Nephron progenitor cell (in vitro differentiated cells): ENCODE measurements around the gene MAGI1.

Experiments used
- DNase-seq: peaks from one replicate; pipeline ENCODE4 v3.0.0; 2021
- H3K27ac Mint-ChIP-seq: 2 replicates; pipeline ENCODE4 v1.8.0; 2021; ENCODE audit warnings: mild to moderate bottlenecking, moderate library complexity, mixed read lengths
- H3K27me3 Mint-ChIP-seq: 2 replicates; pipeline ENCODE4 v1.8.0; 2021; ENCODE audit warnings: mild to moderate bottlenecking, low read depth, mixed read lengths; ENCODE audit not compliant: poor library complexity
- H3K36me3 Mint-ChIP-seq: 2 replicates; pipeline ENCODE4 v1.8.0; 2021; ENCODE audit warnings: low read depth, mixed read lengths
- H3K4me1 Mint-ChIP-seq: 2 replicates; pipeline ENCODE4 v1.8.0; 2021; ENCODE audit warnings: mixed read lengths
- H3K4me3 Mint-ChIP-seq: 2 replicates; pipeline ENCODE4 v1.8.0; 2021; ENCODE audit warnings: mild to moderate bottlenecking, moderate library complexity, mixed read lengths
- H3K9me3 Mint-ChIP-seq: 2 replicates; pipeline ENCODE4 v1.8.0; 2021; ENCODE audit warnings: mild to moderate bottlenecking, moderate library complexity, mixed read lengths
- CTCF ChIP-seq: fragments of 200-600 bp; sonication (generic); IDR thresholded peaks from 2 replicates; pipeline ENCODE4 v1.5.0; 2021; ENCODE audit warnings: antibody characterized with exemption

The MAGI1 gene

DNA sequence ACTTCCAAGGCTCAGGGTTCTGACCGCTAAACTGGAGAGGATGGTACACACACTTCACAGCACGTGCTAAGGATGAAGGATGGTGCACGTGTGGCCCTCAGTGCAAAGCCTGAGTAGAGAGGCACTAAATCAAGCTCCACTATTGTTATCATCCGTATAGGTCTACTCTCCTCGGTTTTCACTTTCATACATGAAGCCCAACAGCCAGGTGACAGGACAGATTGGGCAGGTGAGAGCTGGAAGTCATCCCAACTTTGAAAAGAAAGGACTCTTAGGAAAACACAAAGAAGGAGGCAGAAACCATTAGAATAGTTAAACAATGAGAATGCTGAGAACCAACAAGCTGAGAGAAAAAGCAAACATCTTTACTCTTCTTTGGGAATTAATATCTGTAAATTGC, 21.1 kb downstream of the MAGI1 start:
- Mint-ChIP-seq H3K36me3 (no peaks in the 10 kb centered on the region), H3K4me1 (peaks cover 71% of the 10 kb centered on the region), H3K27ac (peak overlapping the region; percentile 56), H3K27me3 (peaks cover 4% of the 10 kb centered on the region), H3K9me3 (no peaks in the 10 kb centered on the region), H3K4me3 (no peak overlapping the region)
- no peak for DNase-seq
- TF ChIP-seq CTCF: no peak

DNA sequence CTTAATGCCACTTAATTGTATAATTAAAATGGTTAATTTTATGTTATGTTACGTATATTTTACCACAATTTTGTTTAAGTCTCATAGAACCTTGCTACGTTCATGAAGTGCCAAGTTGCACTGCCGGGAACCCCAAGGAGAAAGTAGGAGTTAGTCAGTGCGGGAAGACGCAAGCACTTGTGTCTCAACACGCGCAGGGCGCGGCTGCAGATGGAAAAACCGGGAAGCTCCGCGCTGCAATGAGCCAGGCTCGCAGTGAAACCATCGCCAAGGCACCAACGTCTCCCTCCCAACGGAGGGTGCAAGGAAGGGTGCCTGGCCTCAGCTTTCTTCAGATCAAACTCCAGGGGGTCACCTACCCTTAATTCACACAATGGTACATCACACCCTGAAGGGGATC, 21.6 kb downstream of the MAGI1 start:
- no peak overlapping the region for H3K27ac Mint-ChIP-seq
- peaks cover 70% of the 10 kb centered on the region for H3K4me1 Mint-ChIP-seq
- no peak for TF ChIP-seq CTCF
- H3K9me3 Mint-ChIP-seq: no peaks in the 10 kb centered on the region
- no peaks in the 10 kb centered on the region for H3K36me3 Mint-ChIP-seq
- H3K4me3 Mint-ChIP-seq: no peak overlapping the region
- H3K27me3 Mint-ChIP-seq: peaks cover 4% of the 10 kb centered on the region
- no peak for DNase-seq

DNA sequence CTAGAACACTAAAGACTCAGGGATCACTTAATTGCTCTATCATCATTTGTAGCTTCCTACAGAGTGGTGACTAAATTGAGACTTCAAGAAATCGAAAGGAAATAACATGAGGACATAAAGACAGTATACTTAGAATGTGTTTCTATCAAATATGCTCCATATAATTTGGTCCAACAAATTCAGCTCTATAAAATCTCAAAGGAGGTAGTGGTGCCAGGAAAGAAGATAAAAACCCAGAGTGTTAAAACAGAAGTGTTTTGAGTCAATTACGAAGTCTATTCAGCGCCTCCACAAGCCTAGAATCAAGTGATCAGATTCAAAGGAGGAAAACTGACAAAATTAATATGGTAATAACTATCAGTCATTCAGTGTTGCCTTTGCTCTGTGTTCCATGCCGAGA, 22.9 kb downstream of the MAGI1 start:
- DNase-seq: no peak
- no peak for TF ChIP-seq CTCF
- Mint-ChIP-seq H3K27ac (no peak overlapping the region), H3K9me3 (no peaks in the 10 kb centered on the region), H3K36me3 (no peaks in the 10 kb centered on the region), H3K27me3 (peaks cover 4% of the 10 kb centered on the region), H3K4me1 (peaks cover 58% of the 10 kb centered on the region), H3K4me3 (no peak overlapping the region)

- no peak for DNase-seq
- no peak for TF ChIP-seq CTCF
- H3K4me1 Mint-ChIP-seq: peaks cover 50% of the 10 kb centered on the region
- H3K4me3 Mint-ChIP-seq: no peak overlapping the region
- H3K27me3 Mint-ChIP-seq: no peaks in the 10 kb centered on the region
- no peak overlapping the region for H3K27ac Mint-ChIP-seq
- no peaks in the 10 kb centered on the region for H3K36me3 Mint-ChIP-seq
- no peaks in the 10 kb centered on the region for H3K9me3 Mint-ChIP-seq
Measured at GRCh38 chr3:66014651-66015050, 24.1 kb downstream of the MAGI1 start.

- peaks cover 44% of the 10 kb centered on the region for H3K4me1 Mint-ChIP-seq
Measured at GRCh38 chr3:66014056-66014455, 24.7 kb downstream of the MAGI1 start.

More at GRCh38 chr3:66014056-66014455, 24.7 kb downstream of the MAGI1 start:
- DNase-seq: no peak
- no peak overlapping the region for H3K4me3 Mint-ChIP-seq
- no peaks in the 10 kb centered on the region for H3K27me3 Mint-ChIP-seq
- no peak for TF ChIP-seq CTCF
- no peaks in the 10 kb centered on the region for H3K36me3 Mint-ChIP-seq
- H3K9me3 Mint-ChIP-seq: no peaks in the 10 kb centered on the region
- H3K27ac Mint-ChIP-seq: no peak overlapping the region
